HEK293 (cell line): ENCODE measurements around the gene USH1G.

Source experiments
- GLI2 ChIP-seq: fragments of 450-650 bp; formaldehyde crosslinking; IDR thresholded peaks from 2 replicates; pipeline ENCODE4; 2017; ENCODE audit warnings: missing biosample characterization, missing genetic modification characterization, low read depth, borderline replicate concordance
- RBAK ChIP-seq: fragments of 450-650 bp; formaldehyde crosslinking; IDR thresholded peaks from 2 replicates; pipeline ENCODE4 v1.5.1; 2016; ENCODE audit warnings: missing biosample characterization, missing genetic modification characterization
- SETDB1 ChIP-seq: IDR thresholded peaks from one replicate; pipeline ENCODE4 v1.6.1; 2017; ENCODE audit warnings: mild to moderate bottlenecking, low read length, moderate library complexity, mixed read lengths; ENCODE audit not compliant: insufficient read length
- YY1 ChIP-seq: fragments of 450-650 bp; formaldehyde crosslinking; IDR thresholded peaks from 2 replicates; pipeline ENCODE4 v1.5.1; 2018; ENCODE audit warnings: missing biosample characterization, missing genetic modification characterization
- ZNF133 ChIP-seq: fragments of 450-650 bp; formaldehyde crosslinking; IDR thresholded peaks from 2 replicates; pipeline ENCODE4 v1.5.1; 2016; ENCODE audit warnings: missing biosample characterization, missing genetic modification characterization
- ZNF138 ChIP-seq: fragments of 450-650 bp; formaldehyde crosslinking; IDR thresholded peaks from 2 replicates; pipeline ENCODE4 v1.5.1; 2016; ENCODE audit warnings: missing biosample characterization, missing genetic modification characterization, borderline replicate concordance
- ZNF174 ChIP-seq: fragments of 450-650 bp; formaldehyde crosslinking; IDR thresholded peaks from 2 replicates; pipeline ENCODE4 v1.5.0; 2017; ENCODE audit warnings: missing biosample characterization, mild to moderate bottlenecking, missing genetic modification characterization
- ZNF248 ChIP-seq: fragments of 450-650 bp; formaldehyde crosslinking; IDR thresholded peaks from 2 replicates; pipeline ENCODE4 v1.5.1; 2017; ENCODE audit warnings: missing biosample characterization, missing genetic modification characterization
- ZNF692 ChIP-seq: fragments of 450-650 bp; formaldehyde crosslinking; IDR thresholded peaks from 2 replicates; pipeline ENCODE4 v1.5.1; 2016; ENCODE audit warnings: missing biosample characterization, missing genetic modification characterization
- ZNF768 ChIP-seq: fragments of 450-650 bp; formaldehyde crosslinking; IDR thresholded peaks from 2 replicates; pipeline ENCODE4 v1.5.1; 2018; ENCODE audit warnings: missing biosample characterization, mild to moderate bottlenecking, missing genetic modification characterization
- TF ChIP-seq, protein P1 (sequence below): fragments of 450-650 bp; formaldehyde crosslinking; IDR thresholded peaks from 2 replicates; pipeline ENCODE4 v1.5.1; 2016; ENCODE audit warnings: missing biosample characterization, missing genetic modification characterization

- TF ChIP-seq ZNF768 (no peak), RBAK (no peak), ZNF138 (tag by site-specific recombination) (no peak), GLI2 (tag by site-specific recombination) (no peak), YY1 (no peak), ZNF133 (tag by site-specific recombination) (no peak), SETDB1 (no peak), ZNF248 (tag by site-specific recombination) (no peak), ZNF692 (tag by site-specific recombination) (no peak), ZNF174 (no peak)
- TF ChIP-seq, protein P1, sequence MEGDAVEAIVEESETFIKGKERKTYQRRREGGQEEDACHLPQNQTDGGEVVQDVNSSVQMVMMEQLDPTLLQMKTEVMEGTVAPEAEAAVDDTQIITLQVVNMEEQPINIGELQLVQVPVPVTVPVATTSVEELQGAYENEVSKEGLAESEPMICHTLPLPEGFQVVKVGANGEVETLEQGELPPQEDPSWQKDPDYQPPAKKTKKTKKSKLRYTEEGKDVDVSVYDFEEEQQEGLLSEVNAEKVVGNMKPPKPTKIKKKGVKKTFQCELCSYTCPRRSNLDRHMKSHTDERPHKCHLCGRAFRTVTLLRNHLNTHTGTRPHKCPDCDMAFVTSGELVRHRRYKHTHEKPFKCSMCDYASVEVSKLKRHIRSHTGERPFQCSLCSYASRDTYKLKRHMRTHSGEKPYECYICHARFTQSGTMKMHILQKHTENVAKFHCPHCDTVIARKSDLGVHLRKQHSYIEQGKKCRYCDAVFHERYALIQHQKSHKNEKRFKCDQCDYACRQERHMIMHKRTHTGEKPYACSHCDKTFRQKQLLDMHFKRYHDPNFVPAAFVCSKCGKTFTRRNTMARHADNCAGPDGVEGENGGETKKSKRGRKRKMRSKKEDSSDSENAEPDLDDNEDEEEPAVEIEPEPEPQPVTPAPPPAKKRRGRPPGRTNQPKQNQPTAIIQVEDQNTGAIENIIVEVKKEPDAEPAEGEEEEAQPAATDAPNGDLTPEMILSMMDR (tag by site-specific recombination) = no peak
Measured at GRCh38 chr17:74924250-74924948, 1.3 kb upstream of the USH1G start, which contains the start of gene OTOP2.
